Right ventricle myocardium superior (tissue), 1 donor: Measurements from ENCODE around the gene COA3. TPM values are rescaled to one million over a fixed set of nuclear protein-coding genes. Genes with fewer than 3 reads are reported as not detected.
A peak's percentile ranks its signal among the peaks of the same experiment; 100 is the strongest.

ENCODE experiments used
- ATAC-seq: fragments of 200-7000 bp; cut with Tn5 transposase; one replicate; pipeline ENCODE4 v1.9.1; 2020; ENCODE audit warnings: mild to moderate bottlenecking; ENCODE audit not compliant: poor library complexity
- DNase-seq: peaks from one replicate; pipeline ENCODE4 v3.0.0-alpha.2; 2020
- intact Hi-C: fragments of 100-400 bp; cut with DNase I; formaldehyde crosslinking; loops from one replicate; pipeline ENCODE4 v1.11.2; 2022
- total RNA-seq: library from RNA; stranded (reverse); fragmentation: NEBNext Ultra II Directional; extraction: Animal tissue kit (Norgen Biotek cat#: 25700); gene quantifications from one replicate; pipeline ENCODE4 v1.2.1, GENCODE V29; 2021
- donor health status: DM: no; HTN: yes; CAD: no; lungs with severe emphysema.

Gene COA3
- total RNA-seq, 1 donor from 2014 or later, result 67.2 TPM

DNA sequence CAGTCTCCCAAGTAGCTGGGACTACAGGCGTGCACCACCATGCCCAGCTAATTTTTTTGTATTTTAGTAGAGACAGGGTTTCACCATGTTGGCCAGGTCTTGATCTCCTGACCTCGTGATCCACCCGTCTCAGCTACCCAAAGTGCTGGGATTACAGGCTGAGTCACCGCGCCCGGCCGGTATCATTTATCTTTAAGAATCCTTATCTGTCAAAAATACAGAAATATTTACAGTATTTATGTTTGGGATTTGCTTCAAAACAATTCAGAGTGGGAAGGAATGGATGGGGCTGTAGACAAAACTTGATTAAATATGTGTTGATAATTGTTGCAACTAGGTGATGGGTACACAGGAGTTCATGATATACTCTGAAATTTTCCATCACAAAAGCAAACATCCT, 22.7 kb upstream of the COA3 start:
- ATAC-seq (no peak), DNase-seq (no peak)
- intact Hi-C loops, result no loop called here

- intact Hi-C loops, result loop anchor here (10.0 kb wide), 1 partner anchor 115 kb away; no protein-coding TSS in a partner anchor
- ATAC-seq (no peak), DNase-seq (peak; percentile 70)
Observed at GRCh38 chr17:42819939-42820535, 21.5 kb upstream of the COA3 start.

- DNase-seq (no peak), ATAC-seq (no peak)
- intact Hi-C loops, result loop anchor here (10.0 kb wide), 1 partner anchor 114 kb away; no protein-coding TSS in a partner anchor
Observed at GRCh38 chr17:42818379-42818778, 19.9 kb upstream of the COA3 start.

DNA sequence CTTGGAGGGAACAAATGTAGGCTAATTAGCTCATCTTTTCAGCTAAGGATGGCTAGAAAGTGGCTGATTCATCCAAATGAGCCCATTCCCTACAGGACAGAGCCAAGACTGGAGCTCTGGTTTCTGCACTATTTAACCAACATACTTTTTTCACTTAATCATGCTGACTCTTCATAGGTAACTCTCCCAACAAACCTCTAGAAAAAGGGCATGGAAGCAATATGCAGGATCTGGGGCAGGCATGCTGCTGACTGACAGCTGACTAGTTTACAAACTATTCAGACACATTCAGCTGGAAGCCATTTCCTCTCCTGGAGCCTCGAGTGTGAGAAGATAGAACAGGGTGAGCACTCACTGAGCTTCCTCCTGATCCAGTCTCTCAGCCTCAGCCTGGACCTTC, 19.4 kb upstream of the COA3 start:
- intact Hi-C loops, result loop anchor here (10.0 kb wide), 1 partner anchor 113 kb away; no protein-coding TSS in a partner anchor
- ATAC-seq (no peak), DNase-seq (no peak)

- ATAC-seq (no peak), DNase-seq (no peak)
- intact Hi-C loops, result loop anchor here (10.0 kb wide), 1 partner anchor 110 kb away; no protein-coding TSS in a partner anchor
Observed at GRCh38 chr17:42814633-42815399, 16.3 kb upstream of the COA3 start.

DNA sequence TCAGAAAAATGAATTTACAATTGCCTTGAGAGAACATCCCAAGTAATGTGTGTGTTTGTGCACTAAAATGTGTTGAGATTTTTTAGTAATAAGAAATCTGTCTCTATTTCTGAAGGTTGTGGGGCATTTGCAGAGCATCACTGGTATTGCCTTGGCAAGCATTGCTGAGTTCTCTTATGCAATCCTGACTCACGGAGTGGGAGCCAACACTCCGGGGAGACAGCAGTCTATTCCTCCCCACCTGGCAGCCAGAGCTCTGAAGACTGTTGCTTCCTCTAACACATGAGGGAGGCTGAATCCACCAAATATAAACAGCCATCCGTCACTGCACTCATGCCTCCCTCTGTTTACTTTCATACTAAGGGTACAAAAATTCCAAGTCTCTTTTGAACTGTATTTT, 10.7 kb upstream of the COA3 start:
- DNase-seq (no peak), ATAC-seq (peak; percentile 53)
- intact Hi-C loops, result no loop called here

- ATAC-seq, result no peak
- intact Hi-C loops, result no loop called here
- no peak for DNase-seq
Observed at GRCh38 chr17:42806249-42806648, 7.7 kb upstream of the COA3 start.

DNA sequence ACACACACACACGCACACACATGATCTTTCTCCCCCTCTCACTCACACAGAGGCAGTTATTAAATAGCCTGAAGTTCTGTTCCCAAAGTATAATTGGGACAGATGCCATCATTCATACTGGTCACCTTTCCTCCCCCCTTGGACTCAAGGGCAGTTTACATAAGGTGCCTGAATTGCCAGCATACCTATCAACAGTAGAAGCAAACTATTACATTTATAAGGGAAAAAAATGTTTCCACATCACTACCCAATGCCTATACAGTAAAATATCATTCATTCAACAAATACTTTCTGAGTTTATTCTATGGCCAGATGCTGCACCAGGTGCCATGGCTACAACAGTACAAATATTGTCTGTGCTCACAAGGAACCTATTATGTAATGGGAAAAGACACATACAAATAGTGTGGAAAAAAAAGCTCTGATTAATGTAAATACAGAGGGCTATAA, 6.4 kb upstream of the COA3 start:
- intact Hi-C loops, result no loop called here
- DNase-seq, result no peak
- no peak for ATAC-seq

GRCh38 chr17:42803074-42803883, 4.8 kb upstream of the COA3 start:
- ATAC-seq, result no peak
- intact Hi-C loops, result no loop called here
- DNase-seq, result no peak

DNA sequence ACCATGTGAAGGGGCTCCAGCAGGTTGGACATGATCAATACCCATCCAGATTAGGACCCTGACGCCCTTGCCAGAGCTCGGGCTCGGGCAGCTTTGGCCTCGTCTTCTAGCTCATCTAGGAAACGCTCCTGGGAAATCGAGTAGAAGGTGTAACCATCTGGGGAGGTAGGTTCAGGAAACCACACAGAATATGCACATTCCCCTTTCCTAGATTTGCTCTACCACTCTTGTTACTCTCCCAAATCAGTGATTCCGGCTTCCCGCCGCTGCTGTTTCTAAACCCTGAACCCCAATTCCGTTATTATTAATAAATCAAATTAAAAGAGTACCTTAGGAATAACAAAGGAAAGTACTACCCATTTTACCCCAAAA, 507 bp downstream of the COA3 start:
- no peak for DNase-seq
- intact Hi-C loops, result no loop called here
- ATAC-seq, result no peak

DNA sequence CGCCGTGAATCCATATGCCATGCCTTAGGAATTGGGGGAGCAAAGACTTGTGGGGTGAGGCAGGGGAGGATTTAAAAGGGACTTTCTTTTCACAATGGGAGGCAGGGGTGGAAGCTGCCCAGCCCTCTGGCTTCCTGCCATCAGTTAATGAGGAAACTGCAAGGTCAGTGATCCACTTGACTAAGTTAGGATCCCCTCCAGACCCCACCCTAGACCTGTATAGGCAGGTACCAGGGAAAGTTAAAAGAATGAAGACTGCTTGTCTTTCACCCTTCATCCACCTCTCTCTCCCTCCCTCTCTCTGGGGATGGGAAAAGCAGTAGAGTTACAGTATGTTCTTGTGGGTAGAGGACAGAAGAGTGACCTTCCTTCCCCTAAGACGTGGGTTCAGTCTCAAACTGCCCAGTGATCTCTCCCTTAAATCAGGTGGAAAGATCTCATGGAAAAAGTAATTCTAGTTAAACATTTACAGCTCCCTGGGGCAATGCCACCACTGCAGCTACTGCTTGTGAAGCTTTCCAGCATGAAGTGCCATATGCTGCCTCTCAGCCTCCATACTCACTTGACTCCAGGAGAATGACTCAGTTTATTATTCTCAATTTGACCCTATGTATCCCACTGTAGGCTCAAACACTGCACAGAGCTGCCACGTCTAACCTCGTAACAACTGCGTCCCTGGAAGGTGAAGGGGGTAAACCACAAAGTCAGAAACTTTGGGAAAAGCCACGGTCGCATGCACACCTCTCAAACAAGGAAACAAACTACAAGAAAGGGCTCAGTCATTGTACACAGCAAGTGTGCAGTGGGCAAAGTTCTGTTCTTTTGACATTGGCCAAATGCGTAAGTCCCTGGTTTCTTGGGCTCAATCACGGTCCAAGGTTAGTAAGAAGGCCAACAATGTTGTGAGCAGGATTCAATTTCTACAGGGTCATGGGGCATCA, 1.2 kb downstream of the COA3 start:
- intact Hi-C loops, result no loop called here
- DNase-seq (no peak), ATAC-seq (no peak)

DNA sequence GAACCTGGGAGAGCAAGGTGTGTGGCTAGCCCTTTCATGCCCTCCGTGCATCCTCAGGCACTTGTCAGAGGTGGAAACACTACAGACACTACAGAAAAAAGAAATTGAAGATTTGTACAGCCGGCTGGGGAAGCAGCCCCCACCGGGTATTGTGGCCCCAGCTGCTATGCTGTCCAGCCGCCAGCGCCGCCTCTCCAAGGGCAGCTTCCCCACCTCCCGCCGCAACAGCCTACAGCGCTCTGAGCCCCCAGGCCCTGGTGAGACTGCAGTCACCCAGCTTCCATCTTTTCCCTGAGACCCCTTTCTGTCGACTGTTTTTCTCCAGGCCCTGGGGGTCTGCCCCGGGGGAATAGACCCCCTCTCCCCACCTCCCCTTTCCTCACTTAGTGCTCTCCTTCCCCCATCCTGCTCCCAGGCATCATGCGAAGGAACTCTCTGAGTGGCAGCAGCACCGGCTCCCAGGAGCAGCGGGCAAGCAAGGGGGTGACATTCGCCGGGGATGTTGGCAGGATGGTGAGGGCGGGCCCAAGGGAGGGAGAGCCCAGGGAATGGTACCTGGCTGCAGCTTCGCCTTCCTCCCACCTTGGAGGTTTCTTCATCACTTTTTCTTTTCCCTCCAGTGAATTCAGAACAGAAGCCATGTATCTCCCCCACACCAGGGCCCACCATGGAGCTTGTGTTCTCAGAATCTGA, 2.3 kb downstream of the COA3 start:
- no peak for DNase-seq
- intact Hi-C loops, result no loop called here

GRCh38 chr17:42795465-42795864, 3.0 kb downstream of the COA3 start:
- no peak for ATAC-seq
- DNase-seq, result no peak
- intact Hi-C loops, result no loop called here

More for the DNA sequence above, 2.3 kb downstream of the COA3 start:
- no peak for ATAC-seq

DNA sequence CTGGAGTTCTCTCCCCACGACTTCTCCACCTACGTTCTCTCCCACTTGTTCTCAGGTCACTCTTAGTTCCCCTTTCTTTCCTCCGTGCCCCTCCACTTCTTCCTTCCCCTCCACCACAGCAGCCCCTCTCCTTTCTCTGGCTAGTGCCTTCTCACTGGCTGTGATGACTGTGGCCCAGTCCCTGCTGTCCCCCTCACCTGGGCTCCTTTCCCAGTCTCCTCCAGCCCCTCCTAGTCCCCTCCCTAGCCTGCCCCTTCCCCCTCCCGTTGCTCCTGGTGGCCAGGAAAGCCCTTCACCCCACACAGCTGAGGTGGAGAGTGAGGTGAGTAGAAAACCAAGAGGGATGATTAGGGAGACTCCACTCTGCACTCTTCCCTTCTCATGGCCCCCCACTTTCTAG, 3.4 kb downstream of the COA3 start:
- DNase-seq (no peak), ATAC-seq (no peak)
- intact Hi-C loops, result no loop called here

- DNase-seq, result no peak
- intact Hi-C loops, result no loop called here
- no peak for ATAC-seq
Observed at GRCh38 chr17:42792545-42792944, 6.0 kb downstream of the COA3 start.

- no peak for ATAC-seq
- DNase-seq, result no peak
- intact Hi-C loops, result no loop called here
Observed at GRCh38 chr17:42791948-42792347, 6.6 kb downstream of the COA3 start.

DNA sequence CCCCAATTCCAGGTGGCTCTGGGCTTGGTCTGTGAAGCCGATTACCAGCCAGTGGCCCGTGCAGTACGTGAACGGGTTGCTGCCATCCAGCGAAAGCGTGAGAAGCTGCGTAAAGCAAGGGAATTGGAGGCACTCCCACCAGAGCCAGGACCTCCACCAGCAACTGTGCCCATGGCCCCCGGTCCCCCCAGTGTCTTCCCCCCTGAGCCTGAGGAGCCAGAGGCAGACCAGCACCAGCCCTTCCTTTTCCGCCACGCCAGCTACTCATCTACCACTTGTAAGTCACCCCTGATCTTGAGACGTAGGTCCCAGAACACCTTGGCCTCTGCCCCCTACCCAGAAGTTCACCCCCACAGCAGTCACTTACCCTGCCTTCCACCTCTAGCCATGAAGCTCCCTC, 11.2 kb downstream of the COA3 start:
- no peak for ATAC-seq
- intact Hi-C loops, result no loop called here
- no peak for DNase-seq
